HG02759 (cell line): Measurements from ENCODE around the gene POU6F2.

Experiments used
- ATAC-seq: cut with Tn5 transposase; IDR thresholded peaks from one replicate; pipeline ENCODE4 v1.9.1; 2021; ENCODE audit warnings: mild to moderate bottlenecking, moderate library complexity; ENCODE audit not compliant: unreplicated experiment

The POU6F2 gene

DNA sequence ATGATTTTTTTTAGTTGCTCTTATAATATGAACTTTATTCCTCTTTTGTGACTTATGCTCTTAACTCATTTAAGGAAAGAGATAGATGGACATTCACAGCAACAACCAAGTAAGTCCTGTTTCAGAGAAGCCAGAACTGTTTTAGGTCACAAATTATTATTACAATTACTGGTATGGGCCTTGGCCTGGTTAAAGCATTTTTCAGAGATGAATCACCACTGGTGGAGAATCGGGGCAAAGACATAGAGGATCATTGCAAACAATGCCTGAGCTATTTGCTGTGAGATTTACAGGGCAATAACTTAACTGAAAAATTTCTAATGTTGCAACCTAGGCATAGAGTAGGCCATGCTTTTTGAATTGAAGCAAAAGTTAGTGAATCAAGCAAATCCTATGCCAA is 450.5 kb downstream of the POU6F2 start:
- no peak for ATAC-seq

DNA sequence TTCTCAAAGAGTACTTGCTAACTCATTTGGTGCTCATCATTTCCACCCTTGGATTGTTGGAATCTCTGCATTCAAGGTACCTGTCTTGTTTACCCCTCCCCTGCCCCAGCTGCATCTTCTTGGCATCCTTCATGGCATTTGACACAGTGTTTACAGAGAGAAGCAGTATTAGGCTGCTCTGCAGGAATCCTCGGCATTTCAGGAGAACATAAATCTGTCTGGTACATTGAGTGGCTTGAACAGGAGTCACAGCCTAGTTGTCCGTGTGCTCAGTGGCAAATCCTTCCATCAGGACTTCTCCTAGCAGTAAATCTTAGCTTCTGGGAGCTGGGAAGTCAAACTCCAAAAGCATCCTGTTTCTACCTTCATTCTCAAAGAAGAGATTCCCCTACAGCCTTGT is 451.7 kb downstream of the POU6F2 start:
- no peak for ATAC-seq

DNA sequence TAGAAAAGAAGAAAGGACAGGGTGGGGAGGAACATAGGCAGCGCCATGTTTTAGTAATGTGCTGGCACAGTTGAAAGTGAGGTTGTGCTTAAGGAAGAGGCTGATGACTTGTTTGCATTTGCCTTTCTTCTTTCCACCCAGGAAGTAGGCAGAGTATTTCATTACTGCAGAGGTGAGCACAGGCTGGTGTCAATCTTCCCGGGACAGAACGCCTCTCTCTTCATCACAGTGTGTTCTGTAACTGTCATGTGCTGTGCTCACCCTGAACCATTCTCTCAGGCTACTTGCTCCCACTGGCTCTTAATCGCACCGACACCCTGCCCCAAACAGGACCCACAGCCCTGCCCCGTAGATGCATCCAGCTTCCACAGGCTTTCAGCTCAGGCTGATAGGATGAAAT is 452.7 kb downstream of the POU6F2 start:
- ATAC-seq, result no peak

DNA sequence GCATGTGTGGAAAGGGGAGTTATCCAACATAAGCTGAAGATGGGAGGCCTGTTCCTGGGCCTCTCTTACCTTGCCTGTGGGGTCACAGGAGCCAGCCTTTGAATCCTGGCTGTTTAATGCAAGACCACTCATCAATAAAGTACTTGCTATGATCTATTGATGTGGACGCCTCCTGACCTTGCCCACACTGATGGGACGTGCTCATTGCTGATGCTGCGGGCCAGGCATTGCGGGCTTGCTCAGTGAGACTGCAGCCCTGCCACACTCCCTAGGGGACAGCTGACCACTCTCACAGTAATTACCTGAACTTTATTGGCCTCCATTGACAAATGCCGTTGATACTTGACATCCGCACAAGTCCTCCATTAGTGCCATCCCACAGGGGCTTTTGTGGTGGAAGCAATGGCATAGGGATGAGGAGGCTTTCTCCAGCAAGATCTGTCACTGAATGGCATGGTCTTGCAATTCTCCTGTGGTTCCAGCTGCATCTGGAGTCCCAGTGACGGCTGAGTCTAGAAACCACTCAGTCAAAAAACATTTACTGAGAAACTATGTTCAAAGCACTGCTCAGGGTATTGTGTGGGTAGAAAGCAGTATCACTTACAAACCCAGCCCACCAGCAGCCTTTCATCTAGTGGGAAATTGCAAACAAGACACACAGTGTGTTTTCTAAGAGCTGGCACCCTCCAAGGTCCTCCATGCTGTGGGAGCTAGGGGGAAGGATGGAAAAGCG is 453.4 kb downstream of the POU6F2 start:
- ATAC-seq, result no peak

DNA sequence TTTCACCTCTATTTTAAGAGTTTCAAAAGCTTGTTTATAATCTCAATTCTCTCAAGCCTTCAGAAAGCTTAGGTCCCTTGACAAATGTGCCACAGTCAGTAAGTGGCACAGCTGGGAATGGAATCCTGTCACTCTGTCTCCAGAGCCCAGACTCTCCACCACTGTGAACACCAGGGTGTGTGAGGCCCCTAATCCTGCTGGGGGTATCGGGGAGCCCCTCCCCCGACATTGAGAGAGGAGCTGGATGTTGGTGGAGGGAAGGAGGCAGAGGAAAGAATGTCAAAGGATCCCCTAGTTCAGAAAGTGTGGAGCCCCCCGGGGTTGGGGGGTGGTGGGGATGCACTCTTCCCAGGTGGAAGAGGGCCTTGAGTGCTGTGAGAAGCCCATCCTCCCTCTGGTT is 454.7 kb downstream of the POU6F2 start:
- ATAC-seq, result no peak

DNA sequence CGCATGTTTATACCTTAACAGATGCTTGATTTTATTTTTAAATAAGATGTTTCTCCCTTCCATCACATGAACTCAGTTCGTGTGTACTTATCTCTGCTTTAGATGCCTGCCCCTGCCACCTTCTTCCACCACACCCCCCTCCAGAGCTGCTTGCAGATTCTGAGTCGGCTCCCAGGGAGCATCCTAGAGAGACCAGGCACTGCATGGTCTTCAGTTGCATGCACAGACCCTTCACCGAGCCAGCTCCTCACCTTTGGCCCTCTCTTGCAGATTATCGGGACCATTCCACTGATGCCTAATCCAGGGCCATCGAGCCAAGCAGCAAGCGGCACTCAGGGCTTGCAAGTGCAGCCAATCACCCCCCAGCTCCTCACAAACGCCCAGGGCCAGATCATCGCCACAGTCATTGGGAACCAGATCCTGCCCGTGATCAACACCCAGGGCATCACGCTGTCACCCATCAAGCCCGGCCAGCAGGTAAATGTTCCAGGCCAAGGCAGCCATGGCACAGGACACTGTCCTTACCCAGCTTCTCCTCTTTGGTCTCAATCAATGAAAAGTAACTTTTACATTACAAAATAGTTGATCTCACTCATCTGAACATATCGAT is 455.2 kb downstream of the POU6F2 start:
- no peak for ATAC-seq

DNA sequence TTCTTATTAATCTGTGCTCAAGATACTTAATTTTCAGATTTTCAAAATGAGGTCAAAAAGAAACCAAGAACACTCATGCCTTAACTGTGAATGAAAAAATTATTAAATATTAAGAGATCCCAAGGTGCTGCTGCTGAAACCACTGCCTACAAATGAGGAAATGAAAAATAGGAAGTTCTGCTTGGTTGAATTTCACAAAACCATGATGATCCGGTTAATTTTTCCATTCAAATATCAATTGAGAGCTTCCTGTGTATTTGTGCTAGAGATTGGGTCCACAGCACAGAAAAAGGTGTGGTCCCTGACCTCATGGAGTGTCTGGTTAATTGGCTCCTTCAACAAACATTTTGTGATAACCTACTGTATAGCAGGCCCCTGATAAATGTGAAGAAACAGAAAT is 455.8 kb downstream of the POU6F2 start:
- peak; percentile 53 for ATAC-seq

DNA sequence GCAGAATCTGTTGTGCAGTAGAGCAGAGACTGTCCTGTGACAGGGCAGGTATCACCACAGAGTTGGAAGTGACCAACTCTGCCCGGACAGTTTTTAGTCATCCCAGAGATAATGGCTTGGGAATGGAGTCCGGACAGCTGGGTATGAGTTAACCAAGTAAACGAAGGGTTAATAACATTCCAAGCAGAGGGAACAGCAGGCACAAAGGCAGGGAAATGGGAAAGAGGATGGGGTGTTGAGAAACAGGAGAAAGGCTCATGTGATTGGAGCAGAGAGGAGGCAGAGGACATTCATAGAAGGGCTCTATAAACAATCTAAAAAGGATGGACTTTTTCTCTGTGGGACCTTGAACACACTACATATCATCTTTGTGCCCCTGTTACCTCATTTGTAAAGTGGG is 456.3 kb downstream of the POU6F2 start:
- ATAC-seq, result peak; percentile 18

DNA sequence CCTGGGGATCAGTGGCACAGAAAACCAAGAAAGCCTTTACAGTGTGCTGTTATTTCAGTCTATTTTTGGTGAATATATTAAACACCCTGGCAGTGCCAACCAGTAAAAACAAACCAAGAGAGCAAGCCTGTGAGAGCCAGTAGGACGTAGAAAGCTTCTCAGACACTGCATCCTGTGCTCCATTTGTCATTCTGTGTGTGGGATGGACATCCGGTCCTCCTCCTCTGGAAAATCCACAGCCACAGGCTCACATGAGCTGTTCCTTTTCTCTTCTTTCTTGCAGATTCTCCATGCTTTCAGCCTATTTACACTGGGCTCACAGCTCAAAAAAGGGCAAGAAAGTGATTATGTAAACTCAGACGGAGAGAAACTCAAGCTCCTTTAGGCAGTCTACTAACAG is 468.8 kb downstream of the POU6F2 start:
- ATAC-seq, result no peak

DNA sequence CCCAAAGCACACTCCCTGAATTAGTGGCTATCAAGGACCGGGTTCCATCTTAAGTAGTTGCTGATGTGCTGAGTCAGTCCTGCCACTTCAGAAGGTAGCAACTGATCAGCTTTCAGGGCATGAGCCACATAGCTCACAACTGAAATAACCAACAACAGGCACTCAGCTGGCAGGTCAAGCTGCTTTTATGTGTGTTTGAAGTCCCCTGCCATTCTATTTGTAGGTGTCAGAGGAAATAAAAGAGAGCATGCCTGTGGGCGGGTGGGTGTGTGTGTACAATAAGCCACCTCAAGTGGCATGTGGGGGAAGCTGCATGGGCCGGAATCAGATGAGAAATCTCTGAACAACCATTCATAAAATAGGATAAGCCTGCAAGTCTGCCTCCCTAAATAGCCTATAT is 474.2 kb downstream of the POU6F2 start:
- no peak for ATAC-seq

DNA sequence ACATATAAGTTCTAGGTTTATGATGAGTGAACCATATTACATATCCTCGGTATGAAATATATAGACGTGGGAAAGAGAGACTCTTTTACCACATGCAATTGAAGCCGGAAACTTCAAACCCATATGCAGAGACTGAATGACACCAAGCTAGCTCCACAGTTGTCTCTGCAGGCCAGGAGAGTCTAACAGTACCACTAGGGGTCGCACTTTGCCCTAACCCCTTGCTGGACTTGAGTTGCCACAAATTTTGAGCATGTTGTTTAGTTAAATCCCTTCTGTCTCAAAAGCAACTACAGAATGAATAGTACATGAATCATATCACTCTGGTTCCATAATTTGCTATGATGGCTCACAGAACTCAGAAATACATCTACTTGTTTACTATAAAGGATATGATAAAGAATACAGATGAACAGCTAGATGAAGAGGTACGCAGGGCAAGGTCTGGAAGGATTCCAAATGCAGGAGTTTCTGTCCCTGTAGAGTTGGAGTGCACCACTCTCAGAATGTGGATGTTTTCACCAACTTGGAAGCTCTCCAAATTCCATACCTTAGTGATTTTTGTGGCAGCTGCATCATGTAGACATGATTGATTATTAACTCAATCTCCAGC is 476.1 kb downstream of the POU6F2 start:
- peak; percentile 92 for ATAC-seq

DNA sequence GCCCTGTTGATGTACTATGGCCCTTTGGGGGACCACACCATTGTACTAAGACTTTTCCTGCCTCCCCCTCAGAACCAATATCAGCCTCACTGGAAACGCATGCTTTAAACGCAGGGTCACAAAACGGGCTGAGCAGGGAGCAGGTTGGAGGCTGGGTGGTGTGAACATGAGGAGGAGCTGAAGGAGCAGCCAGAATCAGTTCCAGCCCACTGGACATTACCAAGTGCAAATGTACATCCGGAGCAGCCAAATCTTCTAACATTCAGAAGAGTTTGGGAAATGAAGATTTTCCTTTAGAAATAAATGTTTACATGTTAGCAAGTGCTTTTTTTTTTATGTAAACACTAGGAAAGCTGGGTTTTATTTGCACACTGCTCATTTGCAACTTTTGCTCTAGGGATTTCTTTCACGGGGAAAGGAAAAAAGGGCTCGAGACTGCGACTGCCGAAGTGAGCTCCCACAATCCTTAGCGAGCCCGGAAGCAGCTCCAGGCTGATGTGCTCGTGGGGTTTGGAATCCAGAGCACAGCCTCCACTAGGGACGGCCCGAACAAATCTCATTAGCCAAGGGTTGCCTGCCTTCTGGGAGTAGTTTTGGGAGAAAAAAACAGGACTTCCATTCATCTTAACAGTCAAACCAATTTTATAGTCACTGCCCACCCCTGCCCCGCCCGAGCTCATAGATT is 480.5 kb downstream of the POU6F2 start:
- ATAC-seq, result no peak

DNA sequence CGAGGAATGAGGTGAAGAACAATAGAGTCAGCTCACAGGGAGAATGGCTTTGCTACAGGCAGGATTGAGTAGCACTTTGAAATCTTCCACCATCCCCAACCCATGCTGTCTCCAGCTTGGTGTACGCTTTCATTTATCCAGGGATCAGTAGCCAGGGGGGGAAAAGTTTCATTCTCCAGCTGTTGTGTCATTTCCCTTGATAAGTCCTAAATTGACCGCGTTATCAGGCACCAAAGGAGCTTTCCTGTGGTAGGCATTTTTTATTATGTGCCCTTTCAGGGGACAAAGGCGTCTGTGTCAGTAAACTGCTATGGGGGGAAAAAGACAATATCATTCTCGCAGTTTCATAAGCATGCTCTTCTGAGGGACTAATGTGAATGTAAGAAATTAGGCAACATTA is 481.9 kb downstream of the POU6F2 start:
- ATAC-seq, result no peak

DNA sequence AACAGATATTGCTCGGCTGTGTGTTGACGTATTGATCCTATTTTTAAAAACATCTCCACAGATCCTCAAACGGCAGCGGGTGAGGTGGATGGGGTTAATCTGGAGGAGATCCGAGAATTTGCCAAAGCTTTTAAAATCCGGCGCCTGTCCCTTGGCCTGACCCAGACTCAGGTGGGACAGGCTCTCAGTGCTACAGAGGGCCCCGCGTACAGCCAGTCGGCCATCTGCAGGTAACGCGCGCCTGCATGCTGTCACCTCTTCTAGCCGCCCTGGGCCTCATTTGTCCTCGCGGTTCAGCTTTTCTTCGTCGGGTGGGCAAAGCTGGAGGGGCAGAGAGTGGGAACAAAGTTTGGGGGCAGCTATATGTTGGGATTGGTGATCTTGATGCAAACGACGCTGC is 482.8 kb downstream of the POU6F2 start:
- ATAC-seq, result no peak

DNA sequence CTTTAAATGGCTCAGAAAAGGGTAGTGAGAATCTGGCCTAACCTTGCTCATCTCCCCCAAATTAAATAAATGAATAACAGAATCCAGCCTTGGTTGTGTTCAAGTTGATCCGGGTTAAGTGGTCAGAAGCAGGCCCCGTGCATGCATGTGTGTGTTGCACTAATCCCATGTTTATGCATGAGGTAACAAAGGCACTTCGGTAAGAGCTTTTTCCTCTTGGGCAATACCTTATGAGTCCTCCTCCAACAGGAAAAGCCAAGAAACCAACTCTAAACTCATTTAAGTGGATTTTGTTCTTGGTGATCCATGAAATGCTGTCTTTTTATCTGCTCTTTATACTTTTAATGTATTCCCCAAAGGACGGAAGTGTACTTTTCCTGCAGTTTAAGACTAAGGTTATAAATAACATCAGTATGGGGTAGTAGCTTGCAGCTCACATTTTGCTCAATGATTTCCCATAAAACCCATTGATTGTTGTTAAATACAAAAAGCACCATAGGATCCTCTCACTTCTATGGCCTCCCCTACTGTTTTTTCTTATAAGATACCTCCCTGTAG is 483.6 kb downstream of the POU6F2 start:
- no peak for ATAC-seq

DNA sequence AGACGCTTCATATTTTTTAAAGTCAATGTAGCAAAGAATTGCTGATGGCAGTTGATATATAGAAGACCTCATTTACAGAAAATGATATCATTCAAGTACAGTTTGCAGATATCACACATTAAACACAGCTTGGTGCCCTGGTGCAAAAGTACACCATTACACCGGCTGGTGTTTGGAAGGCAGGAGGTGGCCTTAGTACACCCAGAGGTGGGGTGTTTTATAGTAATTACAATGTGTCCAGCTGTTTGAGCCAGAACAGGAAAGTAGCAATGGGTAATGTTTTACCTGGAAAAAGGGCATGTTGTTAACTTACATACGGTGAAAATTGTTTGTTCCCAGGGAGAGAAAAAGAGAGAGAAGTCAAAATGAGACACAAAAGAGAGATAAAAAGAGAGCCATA is 485.5 kb downstream of the POU6F2 start:
- no peak for ATAC-seq

DNA sequence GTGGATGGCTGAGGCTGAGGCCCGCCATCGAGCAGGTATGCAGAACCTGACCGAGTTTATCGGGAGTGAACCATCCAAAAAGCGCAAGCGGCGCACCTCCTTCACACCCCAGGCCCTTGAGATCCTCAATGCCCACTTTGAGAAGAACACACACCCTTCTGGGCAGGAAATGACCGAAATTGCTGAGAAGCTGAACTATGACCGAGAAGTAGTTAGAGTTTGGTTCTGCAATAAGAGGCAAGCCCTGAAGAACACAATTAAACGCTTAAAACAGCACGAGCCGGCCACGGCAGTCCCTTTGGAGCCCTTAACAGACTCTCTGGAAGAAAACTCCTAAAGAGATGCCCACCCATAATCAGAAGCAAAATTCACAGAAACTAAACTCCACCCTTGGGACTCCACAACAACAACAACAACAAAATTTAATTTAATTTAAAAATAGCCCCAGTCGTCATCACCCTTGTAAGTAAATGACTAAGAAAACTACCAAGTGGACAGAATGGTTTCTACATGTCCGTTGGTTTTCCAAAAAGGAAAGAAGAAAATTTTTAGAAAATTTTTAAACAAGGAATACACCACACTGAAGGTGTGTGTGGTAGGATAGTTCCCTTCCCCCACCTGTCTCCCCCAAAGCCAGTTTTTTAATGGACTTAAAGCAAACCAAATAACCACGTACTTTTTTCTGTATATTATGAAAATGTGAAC is 486.8 kb downstream of the POU6F2 start:
- ATAC-seq, result peak; percentile 15

DNA sequence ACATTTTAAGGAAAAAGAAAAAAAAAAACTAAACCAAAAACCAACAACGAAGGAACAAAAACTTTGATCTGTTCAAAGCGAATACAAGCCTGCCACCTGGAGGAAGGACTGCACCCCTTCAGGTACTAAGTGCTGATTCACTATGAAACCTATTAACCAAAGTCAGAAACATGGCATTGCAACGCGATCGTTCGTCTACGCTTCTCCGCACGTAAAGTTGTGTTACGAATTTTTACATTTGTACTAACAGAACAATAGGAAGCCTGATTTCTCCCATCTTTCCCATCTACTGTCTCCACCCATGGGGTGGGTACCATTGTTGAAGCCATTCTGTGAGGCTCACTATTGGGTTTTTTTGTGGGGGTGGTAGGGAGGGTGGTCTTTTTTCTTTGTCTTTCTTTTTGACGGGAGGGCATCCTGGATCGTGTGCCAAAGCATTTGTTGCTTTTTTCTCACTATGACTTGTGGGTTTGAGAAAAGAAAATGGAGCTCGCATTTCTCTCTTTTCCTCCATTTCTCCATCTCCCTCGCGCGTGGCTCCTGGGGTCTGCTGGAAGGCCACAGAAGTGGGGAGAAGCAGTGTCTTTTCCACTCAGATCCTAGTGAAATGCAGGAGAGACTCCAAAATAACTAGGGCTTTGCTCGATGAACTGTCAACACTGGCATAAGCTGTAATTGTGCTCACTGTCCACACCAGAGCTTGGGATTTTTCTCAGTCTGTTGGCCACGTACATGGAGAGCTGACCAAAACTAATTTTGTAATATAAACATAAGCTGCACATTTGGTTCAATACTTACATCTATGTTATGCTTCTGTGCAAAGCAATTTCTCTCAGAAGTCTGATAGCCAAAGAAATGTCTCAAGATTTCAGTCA is 487.6 kb downstream of the POU6F2 start:
- ATAC-seq, result peak; percentile 90

DNA sequence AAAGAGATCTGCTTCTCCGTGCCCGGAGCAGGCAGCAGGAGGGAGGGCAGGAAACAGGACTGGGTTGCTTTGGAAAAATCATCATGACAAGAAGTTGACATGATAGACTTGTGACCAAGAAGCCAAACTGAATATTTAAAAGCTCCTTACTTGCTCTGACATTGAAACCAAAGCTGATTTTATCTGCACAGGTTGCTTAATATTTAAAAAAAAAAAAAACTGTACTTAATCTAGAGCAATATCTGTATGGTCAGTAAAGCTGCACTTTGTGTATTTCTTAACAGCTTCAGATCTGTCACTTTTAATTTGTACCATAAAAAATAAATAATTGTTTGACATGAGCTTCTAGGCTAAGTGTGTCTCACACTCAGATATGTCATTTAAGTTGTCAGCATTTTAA is 490.6 kb downstream of the POU6F2 start:
- ATAC-seq, result no peak

DNA sequence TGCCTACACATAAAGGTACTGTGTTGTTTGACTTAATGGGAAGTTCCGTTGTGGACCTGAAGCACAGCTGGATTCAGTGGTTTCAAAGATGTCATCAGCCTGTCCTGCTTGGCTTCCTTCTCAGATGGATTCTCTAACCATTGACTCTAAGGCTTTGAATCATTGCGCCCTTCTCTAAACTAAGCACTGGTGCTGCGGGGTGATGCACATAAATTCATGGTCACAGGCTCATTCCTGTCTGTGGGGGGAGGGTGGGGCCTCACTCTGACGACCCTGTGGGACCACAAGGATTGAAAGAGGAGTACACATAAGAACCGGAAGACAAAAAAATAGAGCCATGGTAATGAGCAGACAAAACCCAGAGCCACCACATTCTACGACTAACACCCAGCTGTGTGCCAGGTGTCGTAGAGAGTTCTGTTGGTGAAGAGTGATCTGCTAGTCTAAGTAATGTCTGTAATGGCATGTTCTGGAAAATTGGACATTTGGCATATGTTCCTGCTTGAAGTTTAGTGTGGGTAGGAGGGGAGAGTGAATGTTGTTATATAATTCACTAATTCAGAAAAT is 491.2 kb downstream of the POU6F2 start:
- no peak for ATAC-seq
